ENCODE results near the gene USP46. TPM values are rescaled to one million over a fixed set of nuclear protein-coding genes. Genes with fewer than 3 reads are reported as not detected.

The USP46 gene
- total RNA-seq, 6 experiments from 2014 or later: 4.0 to 5.7 (median 4.9) TPM

DNA sequence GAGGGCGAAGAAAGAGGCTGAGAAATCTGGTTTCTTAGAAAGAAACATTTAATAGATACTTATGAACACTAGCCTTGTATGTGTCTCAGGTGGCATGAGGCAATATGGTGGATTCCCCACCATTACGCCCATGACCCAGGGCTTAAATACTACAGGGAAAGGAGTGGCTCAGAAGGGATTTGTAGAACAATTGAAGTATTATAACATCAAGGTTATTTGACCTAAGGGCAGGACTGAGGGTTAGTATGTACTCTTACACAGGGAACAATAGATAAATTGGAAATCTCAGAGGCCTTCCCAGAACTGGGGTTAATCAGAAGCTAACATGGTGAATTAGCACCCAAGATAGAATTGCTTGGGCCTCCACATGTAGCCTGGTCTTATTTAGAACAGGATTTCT, 11.0 kb upstream of the USP46 start:
- Histone ChIP-seq H3K4me1 (no peaks in the 10 kb centered on the region), H3K4me3 (no peak overlapping the region), H3K9me3 (no peaks in the 10 kb centered on the region), H3K27me3 (no peaks in the 10 kb centered on the region), H3K27ac (no peak overlapping the region), H3K36me3 (no peaks in the 10 kb centered on the region)
- DNase-seq (no peak), ATAC-seq (no peak)
- no peak for TF ChIP-seq POLR2A (IDR thresholded peaks at IDR 0.05)
- TF ChIP-seq, protein P1, sequence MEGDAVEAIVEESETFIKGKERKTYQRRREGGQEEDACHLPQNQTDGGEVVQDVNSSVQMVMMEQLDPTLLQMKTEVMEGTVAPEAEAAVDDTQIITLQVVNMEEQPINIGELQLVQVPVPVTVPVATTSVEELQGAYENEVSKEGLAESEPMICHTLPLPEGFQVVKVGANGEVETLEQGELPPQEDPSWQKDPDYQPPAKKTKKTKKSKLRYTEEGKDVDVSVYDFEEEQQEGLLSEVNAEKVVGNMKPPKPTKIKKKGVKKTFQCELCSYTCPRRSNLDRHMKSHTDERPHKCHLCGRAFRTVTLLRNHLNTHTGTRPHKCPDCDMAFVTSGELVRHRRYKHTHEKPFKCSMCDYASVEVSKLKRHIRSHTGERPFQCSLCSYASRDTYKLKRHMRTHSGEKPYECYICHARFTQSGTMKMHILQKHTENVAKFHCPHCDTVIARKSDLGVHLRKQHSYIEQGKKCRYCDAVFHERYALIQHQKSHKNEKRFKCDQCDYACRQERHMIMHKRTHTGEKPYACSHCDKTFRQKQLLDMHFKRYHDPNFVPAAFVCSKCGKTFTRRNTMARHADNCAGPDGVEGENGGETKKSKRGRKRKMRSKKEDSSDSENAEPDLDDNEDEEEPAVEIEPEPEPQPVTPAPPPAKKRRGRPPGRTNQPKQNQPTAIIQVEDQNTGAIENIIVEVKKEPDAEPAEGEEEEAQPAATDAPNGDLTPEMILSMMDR (IDR thresholded peaks at IDR 0.05): no peak
- 84% methylated on average over 2 of the region's 2 CpGs for WGBS (ENCODE audit: insufficient coverage, low coverage, low lambda C conversion rate, missing lambda C conversion rate)
- intact Hi-C loops (cut with DNase I): no loop called here

DNA sequence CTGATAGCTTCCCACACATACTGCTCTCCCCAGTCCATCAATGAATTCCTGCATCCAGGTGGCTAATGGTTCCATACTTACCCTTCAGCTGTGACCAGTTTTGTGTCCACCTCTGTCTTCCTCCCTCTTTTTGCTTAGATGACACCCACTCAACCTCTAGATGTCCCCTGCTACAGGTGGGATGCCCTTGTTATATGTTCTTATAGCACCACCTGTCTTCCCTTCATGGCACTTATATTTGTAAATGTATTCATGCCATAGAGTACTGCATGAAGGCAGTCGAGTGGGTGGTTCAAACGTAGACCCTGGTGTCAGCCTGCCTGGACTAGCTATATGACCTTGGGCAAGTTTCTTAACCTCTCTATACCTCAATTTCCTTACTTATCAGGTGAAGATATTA, 6.5 kb upstream of the USP46 start:
- 24% methylated on average over 2 of the region's 2 CpGs for WGBS (ENCODE audit: insufficient coverage, low coverage, low lambda C conversion rate, missing lambda C conversion rate)
- DNase-seq (no peak), ATAC-seq (peak in 3 of 4 donors; percentile 41 to 58 (median 46))
- Histone ChIP-seq H3K27me3 (no peaks in the 10 kb centered on the region), H3K27ac (no peak overlapping the region), H3K4me3 (no peak overlapping the region), H3K36me3 (no peaks in the 10 kb centered on the region), H3K9me3 (no peaks in the 10 kb centered on the region), H3K4me1 (no peaks in the 10 kb centered on the region)
- no peak for TF ChIP-seq POLR2A (IDR thresholded peaks at IDR 0.05)
- TF ChIP-seq, protein P1 (IDR thresholded peaks at IDR 0.05): peak; percentile 16 to 34 (median 16)
- intact Hi-C loops (cut with DNase I): no loop called here

DNA sequence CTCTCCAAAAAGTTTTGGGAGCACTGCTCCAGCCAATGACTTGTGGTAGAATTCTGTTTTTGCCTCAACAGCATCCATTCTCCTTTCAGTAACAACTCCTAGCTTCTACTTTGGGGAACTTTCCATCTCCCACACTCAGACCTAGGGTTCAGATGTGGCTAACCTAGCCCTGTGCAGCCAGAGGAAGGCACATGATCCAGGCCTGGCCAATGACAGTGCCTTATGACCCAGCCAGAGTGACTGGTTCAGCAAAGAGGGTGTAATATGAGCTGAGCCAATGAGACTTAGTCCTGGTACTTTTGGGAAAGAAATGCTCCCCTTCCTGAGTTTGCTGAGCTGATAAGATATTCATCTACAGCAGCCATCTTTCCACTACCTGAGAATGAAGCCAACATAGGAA, 5.4 kb upstream of the USP46 start:
- no peaks in the 10 kb centered on the region for H3K9me3 ChIP-seq
- H3K27ac ChIP-seq: no peak overlapping the region
- H3K4me1 ChIP-seq: no peaks in the 10 kb centered on the region
- H3K36me3 ChIP-seq: no peaks in the 10 kb centered on the region
- DNase-seq (no peak), ATAC-seq (no peak)
- no peaks in the 10 kb centered on the region for H3K27me3 ChIP-seq
- TF ChIP-seq, protein P1 (IDR thresholded peaks at IDR 0.05): no peak
- no peak for TF ChIP-seq POLR2A (IDR thresholded peaks at IDR 0.05)
- no peak overlapping the region for H3K4me3 ChIP-seq
- intact Hi-C loops (cut with DNase I): no loop called here

DNA sequence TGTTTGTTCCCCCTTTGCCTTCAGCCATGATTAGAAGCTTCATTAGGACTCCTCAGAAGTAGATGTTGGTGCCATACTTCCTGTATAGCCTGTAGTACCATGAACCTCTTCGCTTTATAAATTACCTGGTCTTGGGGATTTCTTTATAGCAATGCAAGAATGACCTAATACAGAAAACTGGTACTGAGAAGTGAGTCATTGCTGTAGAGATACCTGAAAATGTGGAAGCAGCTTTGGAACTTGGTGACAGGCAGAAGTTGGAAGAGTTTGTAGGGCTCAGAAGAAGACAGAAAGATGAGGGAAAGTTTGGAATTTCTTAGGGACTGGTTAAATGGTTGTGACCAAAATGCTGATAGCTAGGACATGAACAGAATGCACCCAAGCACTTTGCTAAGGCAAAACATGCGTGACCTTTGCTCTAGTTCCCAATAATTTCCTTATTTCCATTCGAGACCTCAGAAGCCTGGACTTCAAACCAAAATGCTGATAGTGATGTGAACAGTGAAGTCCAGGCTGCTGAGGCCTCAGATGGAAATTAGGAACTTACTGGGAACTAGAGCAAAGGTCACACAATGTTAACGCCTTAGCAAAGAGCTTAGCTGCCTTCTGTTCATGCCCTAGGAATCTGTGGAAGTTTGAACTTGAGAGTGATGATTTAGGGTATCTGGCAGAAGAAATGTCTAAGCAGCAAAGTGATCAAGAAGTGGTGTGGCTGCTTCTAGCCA, 3.0 kb upstream of the USP46 start:
- ATAC-seq: no peak
- H3K4me3 ChIP-seq: no peak overlapping the region
- H3K27me3 ChIP-seq: no peaks in the 10 kb centered on the region
- WGBS (ENCODE audit: insufficient coverage, low coverage, low lambda C conversion rate, missing lambda C conversion rate): 56% methylated on average over 4 of the region's 4 CpGs
- no peaks in the 10 kb centered on the region for H3K36me3 ChIP-seq
- intact Hi-C loops (cut with DNase I): no loop called here
- H3K27ac ChIP-seq: no peak overlapping the region
- no peaks in the 10 kb centered on the region for H3K9me3 ChIP-seq
- peaks cover 0 to 7% (median 0%) of the 10 kb centered on the region in 4 donors for H3K4me1 ChIP-seq
- TF ChIP-seq POLR2A (IDR thresholded peaks at IDR 0.05): no peak
- TF ChIP-seq, protein P1 (IDR thresholded peaks at IDR 0.05): no peak
- no peak for DNase-seq
